Kasumi-1 (cell line): ENCODE results near the gene EPHA3.
"Not testable (repeated sequence)": the region's sequence is repeated elsewhere in the genome, so short reads cannot be mapped to it uniquely, and the experiment has no call there.

ENCODE experiments used
- DNase-seq, 2 experiments: peaks; one replicate each; lab custom pipeline; 2025; lab: John Stamatoyannopoulos, UW

EPHA3 gene

DNA sequence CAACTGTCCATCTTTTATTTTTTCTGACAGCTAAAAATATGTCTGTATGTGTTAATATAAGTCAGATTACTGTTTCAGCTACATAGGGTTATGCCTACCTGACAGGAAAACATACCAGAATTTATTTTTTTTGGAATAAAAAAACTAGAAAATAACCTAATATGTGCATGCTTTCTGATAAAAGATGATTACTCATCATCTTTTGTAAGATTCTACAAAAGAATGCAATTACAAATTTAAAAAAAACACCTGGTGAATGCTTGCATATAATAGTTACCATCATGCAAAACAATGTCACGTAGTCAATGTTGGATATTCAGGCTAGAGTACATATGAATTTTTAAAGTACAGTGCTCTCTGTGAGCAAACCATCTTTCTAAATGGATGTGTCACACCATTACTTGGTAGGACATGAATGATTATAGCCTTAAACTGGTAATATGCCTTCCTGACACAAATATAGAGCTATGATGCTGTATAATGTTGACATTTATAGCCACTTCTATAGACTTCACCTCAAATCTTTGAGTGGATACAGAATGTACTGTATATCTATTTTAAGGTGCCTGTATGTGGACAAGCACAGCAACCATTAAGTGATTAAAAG lies 180.6 kb downstream of the EPHA3 start:
- DNase-seq, result no peak

DNA sequence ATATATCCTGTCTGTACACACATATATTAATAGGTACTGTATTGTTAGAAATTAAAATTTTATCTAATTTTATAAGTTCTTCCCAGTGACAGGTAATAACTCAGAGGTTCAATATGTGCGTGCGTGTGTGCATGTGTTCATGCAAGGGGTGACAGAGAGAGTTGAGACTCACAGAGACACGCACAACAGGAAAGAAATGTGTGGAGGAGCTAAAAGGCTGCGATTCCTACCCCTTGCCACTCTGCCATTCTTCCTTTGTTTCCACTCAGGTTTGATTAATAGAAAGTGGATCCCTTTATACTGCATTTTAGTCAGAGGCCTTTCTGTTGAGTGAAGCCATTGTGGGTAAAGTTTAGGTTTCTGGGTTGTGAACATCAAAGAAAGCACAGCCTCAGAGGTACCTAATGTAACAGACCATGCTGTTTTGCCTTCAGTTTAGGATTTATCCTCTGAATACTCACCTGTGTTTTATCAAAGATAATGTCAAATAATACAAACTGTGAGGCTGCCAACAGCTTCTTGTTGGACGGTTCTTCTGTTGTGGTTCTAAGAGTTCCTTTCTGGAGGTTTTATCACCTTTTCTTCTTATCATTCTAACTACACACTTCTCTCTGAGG lies 182.3 kb downstream of the EPHA3 start:
- no peak for DNase-seq

DNA sequence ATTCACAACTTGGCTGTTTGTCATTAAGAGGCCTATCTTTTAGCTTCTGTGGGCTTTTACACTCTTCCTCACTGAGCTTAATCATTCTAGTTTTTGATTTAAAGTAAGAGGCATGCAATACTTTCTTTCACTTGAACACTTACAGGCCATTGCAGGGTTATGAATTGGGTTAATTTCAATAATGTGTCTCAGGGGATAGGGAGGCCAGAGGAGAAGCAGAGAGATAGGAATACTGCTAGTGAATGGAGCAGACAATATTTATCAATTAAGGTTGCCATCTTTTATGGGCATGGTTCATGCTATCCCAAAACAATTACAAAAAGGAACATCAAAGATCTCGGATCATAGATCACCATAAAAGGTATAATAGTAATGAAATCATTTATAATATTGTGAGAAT lies 189.8 kb downstream of the EPHA3 start:
- no peak for DNase-seq

DNA sequence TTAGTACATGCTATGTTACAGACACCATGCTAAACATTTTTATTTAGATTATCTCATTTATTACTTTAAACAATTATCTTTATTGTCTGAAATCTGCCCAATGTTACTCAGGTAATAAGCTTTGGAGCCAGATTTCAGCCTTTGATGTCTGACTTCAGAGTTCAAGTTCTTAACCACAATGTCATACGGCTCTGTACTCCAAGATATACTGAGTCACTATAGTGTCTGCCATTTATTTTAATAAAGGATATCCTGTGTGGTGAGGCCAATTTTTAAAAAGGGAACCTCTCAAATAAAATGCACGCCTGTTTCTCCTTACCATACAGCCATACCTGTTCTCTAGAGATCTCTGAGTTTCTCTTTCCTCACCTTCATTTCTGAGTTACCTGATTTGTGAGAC lies 193.1 kb downstream of the EPHA3 start:
- DNase-seq, result peak; percentile 80 to 81

DNA sequence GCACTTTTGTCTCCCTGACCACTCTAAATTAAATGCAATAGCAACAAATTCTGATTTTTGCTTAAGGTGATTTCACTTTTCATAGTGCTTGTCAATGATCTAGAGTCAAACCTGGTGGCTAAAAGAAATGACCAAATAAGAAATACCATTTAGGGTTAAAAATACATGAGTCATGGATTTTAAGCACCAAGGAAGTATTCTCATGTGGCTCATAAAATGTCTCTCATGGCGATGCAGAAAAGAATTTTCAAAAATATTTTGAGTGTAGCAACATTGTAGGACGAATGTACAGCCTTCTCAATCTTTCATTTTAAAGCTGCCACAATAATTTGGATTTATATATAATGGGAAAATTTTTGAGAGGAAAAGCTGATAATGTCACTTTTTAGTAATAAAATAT lies 193.6 kb downstream of the EPHA3 start:
- no peak for DNase-seq

DNA sequence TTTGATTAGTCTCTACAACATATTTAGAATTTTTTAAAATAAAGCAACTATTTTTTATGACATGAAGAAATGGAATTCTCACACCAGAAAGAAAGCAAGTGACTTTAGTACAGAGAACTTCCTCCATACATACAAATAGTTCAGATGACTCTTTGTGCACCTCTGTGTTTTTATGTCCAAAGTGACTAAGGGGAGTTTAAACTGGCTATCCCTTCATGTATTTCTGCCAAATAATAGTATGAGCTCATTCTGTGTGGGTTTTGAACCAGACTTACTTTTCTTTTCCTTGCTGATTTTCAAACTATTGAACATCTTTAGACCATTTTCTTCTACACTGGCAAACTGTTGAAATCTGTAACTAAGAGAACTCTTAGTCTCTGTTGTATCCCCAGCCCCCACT lies 196.3 kb downstream of the EPHA3 start:
- no peak for DNase-seq

DNA sequence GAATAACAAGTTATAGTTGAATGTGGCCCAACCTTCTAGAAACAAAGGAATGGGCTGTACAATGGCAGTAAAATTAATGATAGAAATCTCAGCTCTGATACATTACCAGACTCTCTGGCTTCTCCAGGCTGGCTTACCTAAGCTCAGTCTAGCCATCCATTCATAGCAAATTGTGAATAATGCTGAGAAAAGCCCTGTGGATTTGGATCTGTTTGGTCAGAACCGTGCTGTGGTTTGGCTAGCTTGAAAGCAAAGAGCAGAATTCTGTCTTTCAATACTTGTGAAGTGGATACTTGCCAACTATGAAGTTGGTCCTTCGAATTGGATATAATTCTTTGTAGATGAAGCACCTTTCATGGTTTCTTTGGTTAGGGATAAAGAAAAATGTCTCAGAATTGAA lies 199.1 kb downstream of the EPHA3 start:
- DNase-seq, result no peak

DNA sequence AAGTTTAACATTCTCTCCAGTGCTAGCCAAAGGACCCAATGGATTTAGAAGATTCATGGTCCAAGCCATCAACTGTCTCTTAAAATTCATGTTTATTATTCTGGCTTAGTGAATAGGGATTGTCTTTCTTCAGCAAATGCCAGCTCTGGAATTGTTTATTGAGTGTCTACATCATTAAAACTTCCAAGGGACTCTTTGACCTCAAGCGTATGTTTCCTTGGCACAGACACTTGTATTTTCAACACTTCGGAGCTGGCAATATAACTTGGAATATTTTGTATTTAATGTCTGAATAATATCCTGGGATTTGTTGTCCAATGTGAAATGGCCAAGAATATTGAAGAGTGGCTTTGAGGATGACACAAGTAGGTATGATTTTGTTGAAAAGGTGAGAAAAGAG lies 204.2 kb downstream of the EPHA3 start:
- DNase-seq, result no peak

DNA sequence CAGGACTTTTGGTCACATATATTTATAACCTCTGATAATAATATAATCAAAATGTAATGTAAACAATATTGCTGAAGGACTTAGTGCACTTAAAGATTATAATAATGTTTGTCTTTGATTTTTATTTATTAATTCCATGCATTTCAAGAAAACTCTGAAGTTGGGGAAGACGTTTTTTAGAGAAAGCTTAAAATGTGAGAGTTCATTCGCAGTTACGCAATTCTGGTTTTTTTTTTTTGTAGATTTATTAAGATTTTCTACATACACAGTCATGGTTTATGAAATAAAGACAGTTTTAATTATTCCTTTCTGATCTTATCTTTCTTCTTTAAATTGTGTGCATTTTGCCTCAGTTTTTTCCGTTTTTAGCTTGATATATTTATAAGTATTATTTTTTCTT lies 204.7 kb downstream of the EPHA3 start:
- DNase-seq, result no peak

DNA sequence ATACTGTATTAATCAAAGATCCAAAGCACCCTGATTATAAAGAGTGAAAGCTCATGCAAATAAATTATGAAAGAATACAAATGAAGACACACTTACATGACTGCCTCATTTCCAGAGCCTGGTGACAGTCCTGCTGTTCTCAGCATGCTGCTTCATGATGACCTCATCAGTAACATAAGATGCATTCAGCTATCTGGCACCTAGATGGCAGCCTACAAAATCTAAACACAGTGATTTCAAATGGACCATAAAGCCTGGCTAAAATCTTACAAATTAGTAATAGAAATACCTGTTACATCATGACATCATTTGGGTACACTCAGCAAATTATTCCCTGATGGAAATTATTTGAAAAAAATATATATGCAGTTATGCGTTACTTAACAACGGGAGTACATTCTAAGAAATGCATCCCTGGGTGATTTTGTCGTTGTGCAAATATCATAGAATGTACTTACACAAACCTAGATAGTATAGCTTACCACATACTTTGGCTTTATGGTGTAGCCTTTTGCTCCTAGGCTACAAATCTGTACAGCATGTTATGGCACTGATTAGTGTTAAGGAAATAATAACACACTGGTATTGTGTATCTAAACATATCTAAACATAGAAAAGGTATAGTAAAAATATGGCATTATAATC lies 207.2 kb downstream of the EPHA3 start:
- DNase-seq, result peak; percentile 52 to 61

DNA sequence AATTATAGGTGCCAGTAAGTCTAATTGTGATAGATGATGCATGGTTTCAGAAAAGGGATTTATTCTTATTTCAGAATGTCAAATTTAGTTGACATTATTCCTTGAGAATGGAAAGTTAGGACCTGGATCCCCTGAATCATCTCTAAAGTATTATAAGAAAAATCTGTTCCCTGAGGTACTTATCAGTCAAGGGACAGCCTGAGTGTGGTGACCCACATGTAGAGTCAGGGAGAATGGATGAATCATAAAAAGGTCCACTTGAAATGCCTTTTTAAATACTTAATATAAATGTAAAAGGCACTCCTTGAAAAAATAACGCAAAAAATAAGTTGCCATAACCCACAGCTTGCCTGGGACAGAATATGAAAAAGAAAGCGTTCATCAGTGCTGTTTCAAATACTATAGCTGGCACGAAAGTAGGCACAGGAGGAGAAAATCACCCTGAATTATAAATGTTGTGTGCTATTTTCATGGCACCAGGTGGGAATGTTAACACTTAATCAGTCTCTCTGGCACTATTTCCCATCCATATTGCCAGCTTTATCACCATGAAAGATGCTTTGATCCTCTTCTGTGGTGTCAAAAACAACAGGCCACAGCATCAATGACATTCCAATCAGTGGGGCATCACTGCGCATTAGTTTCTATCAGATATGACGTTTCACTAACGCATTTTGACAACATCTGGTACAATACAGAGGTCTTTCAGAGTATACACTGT lies 208.5 kb downstream of the EPHA3 start:
- no peak for DNase-seq

DNA sequence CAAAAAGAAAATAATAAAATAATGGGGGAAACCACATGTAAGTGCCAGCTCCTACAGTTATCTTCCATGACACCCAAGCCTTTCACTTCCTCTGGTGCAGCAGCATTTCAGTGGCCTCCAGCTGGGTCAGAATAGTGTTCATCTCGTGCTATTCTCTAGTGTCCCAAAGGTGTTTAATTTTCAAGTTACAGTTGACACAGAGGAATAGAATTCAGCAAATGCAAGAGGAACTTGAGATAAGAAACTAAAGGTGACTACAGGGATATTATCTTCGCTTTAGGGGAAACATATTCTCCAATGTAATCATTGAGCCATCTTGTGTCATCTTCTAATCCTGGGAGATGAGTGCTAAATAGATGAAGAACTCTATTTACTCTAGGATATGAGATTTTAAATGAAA lies 212.8 kb downstream of the EPHA3 start:
- no peak for DNase-seq

DNA sequence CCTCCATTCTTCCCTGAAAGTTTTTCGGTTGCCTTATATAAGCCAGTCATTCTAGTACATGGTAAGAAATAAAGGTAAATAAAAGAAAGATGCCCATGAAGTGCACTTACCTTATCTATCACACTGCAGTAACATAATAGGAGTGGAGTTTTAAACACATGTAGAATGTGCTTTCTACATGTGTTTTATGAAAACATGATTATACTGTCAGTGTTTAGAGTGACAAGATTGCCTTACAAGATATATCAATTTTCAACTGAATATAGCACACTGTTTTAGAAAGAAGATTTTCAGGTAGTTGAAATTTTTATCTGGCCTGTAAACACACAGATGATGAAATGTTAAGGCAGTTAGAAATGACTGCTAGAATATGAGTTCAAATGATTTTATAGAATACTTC lies 219.6 kb downstream of the EPHA3 start:
- no peak for DNase-seq

DNA sequence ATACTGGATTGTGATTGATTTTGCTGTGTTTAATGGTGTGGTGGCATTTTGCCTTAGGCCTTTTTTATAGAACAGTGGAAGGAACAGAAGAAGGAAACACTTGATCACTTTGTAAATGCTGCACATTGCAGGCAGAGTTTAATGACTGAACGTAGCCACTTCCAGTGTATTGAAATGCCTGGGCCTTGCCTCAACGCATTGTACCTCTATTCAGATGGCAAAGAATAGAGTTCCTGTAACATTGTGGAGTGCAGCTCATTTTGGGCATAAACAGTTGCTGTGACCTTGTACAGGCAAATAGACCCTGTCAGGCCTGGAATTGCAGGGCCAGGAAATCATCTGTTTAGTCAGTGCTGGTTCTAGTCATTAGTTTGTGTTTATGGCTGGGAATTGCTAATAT lies 225.0 kb downstream of the EPHA3 start:
- no peak for DNase-seq

DNA sequence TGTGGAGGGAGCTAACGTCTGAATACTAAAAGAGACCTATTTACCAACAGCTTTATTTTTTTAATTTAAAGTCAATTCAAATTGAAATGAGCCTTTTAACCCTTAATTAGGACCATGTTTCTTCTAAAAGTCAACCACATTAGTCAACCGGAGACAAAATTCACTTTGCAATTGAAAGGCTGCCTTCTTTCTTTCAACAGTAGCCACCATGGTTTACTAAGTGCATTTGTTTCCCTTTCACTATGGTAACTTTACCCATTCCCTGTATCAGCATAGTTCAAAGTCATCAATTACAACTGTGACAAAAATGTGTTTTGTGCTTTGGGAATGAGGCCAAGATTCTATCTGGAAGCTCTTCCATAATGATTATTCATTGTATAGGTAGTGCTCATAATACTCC lies 225.4 kb downstream of the EPHA3 start:
- DNase-seq, result no peak

DNA sequence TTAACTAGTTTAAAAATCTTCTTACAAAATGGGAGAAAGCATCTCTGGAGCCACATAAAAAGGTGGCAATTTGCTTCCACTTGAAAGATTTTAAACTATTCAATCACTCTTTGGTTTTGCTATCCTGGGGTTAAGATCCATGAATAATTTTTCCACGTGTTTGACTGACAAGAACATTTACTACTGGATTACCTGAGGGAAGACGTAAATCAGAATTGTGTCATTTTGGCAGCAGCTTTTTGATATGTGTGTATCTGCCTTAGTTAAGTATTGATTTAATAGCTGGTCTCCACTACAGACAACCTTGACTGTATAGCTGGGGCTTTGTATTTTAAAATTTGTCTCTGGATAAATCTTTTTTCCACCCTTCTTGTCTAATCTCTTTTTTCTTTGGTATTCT lies 228.3 kb downstream of the EPHA3 start:
- no peak for DNase-seq

DNA sequence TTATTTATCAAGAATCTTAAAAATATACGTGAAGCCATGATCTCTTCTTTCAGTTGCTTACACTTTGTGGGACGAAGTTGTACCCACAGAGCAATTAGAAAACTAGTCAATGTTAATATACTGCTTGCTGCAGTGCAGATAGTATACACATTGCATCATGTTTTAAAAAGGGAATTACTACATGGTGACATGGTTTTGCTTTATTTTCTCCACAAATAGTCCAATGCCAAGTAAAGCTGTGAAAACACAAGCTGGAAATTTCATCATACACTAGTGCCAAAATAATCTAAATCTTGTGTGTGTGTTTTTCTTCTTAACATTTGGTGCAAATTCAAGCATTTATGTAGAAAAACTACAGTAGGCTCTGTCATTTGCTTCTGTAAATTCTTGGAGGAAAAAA lies 233.0 kb downstream of the EPHA3 start:
- DNase-seq, result no peak

DNA sequence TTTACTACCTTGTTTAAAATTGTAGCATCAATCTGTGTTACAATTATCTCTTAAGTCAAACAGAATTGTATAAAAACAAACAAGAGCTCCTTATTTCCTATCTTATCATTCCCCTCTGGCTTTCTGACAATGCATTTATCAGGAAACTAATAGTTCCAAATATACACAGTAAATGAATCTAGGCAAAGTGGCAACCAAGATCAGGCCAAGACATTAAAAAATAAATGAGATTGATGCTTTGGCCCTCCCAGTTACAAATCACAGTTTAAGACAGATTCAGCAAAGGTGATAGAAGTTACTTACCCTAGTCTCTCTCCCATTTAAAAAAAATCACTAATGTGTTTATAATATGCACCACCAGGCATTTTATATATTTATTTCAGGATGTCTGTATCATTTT lies 236.7 kb downstream of the EPHA3 start:
- DNase-seq, result no peak

DNA sequence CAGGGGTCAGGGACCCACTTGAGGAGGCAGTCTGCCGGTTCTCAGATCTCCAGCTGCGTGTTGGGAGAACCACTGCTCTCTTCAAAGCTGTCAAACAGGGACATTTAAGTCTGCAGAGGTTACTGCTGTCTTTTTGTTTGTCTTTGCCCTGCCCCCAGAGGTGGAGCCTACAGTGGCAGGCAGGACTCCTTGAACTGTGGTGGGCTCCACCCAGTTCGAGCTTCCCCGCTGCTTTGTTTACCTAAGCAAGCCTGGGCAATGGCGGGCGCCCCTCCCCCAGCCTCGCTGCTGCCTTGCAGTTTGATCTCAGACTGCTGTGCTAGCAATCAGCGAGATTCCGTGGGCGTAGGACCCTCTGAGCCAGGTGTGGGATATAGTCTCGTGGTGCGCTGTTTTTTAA lies 243.5 kb downstream of the EPHA3 start:
- DNase-seq, result not testable (repeated sequence)

DNA sequence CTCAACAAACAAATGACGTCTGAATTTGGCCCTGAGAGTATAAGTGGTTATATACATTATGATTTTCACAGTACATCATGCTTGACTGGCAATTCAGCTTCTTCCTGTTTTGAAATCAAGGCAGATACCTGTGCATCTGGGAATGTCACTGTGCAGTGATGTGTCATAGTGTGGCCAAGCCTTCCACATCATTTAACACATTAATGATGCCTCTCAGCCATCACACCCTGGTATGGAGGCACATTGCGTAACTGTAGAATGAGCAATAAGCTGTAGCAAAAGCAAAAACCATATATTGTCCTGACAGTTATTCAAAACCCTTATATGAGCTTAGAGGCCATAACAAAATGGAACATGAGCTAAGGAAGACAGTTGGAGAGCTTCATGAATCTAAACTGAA lies 246.0 kb downstream of the EPHA3 start:
- no peak for DNase-seq

DNA sequence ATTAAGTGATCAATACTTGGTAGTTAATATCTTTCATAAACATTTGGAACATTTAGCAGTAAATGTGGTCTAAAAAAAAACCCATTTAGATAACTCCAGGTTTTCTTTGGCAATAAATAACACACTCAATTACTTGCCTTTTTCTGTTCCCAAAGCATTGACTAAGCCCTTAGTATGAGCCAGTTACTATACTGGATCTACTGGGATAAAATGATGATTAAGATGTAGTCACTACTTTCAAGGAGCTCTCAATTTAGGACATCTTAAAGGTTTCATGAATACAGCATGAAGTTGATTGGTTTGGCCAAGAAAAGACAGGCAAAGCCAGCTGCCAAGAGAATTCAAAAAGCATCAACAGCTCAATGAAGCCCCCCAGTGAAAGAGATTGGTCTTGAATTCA lies 250.9 kb downstream of the EPHA3 start:
- DNase-seq, result no peak

DNA sequence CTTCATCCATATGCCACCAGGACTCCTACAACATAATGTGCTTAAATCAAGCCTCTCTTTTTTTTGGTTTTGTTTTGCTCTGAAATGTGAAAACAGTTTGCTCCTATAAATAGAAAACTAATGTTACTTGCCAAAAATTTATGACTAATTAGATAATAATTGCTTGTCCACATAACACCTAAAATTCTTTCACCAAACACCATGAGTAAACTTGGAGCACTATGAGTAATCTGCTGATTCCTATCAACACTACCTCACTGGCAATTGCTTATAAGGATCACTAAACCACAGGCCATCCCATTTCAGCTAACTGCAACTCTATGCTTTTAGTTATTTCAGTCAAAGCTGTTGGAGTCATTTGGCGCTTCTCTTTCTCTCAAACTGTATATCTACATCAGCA lies 252.7 kb downstream of the EPHA3 start:
- no peak for DNase-seq

DNA sequence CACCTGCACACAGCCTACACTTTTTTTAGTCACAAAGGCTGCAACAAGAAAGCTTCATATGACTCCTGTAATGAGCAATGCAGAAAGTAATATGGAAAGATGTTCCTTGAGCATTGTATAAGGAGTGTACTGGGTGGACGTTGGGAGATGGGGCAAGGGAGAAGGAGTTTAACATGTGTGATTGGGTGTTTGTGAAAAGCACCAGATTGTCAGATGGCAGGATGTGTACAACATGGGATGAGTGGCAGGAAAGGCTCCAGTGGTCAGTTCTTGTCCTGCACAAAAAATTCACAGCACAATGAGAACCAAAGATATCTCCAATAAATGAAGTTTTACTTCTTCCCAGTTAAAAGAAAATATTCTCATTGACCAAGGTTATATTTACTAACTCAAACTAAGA lies 255.1 kb downstream of the EPHA3 start:
- no peak for DNase-seq
